HEK293 (cell line): Measurements from ENCODE around the gene FCN3.

ENCODE experiments used
- CTCF ChIA-PET: fragments of 350-600 bp; formaldehyde crosslinking; extraction: SDS; loops from one replicate; lab custom pipeline; 2021; ENCODE audit warnings: antibody characterized with exemption; lab: Yijun Ruan, JAX
- POLR2A ChIA-PET: fragments of 300-600 bp; formaldehyde crosslinking; extraction: SDS; loops from one replicate; lab custom pipeline; 2020; ENCODE audit warnings: antibody characterized with exemption, inconsistent platforms; lab: Yijun Ruan, JAX
- H3K27ac ChIP-seq: fragments of 200-500 bp; sonication (Bioruptor generic); 2 replicates; pipeline ENCODE4 v1.5.1; 2014; ENCODE audit warnings: low read depth, low read length, control low read depth, inconsistent platforms; ENCODE audit errors: extremely low read depth
- H3K36me3 ChIP-seq, 2 experiments: fragments of 200-500 bp in 1 of 2; sonication (Bioruptor generic) in 1 of 2; 1 replicate in 1 of 2; 2 replicates in 1 of 2; pipeline ENCODE4 v1.5.1; 2014 to 2017; ENCODE audit warnings: inconsistent platforms in 2 of 2, low read length in 2 of 2; ENCODE audit not compliant: control insufficient read depth in 2 of 2, insufficient read depth in 1 of 2
- H3K4me1 ChIP-seq: fragments of 200-500 bp; sonication (Bioruptor generic); 2 replicates; pipeline ENCODE4 v1.5.1; 2014; ENCODE audit warnings: mild to moderate bottlenecking, low read length, inconsistent platforms; ENCODE audit not compliant: control insufficient read depth, insufficient read depth
- H3K4me3 ChIP-seq: 2 replicates; pipeline ENCODE4 v1.5.1; 2011; ENCODE audit warnings: low read depth, mild to moderate bottlenecking, control low read depth, low read length, moderate library complexity
- H3K9me3 ChIP-seq: fragments of 200-500 bp; sonication (Bioruptor generic); 2 replicates; pipeline ENCODE4 v1.5.1; 2014; ENCODE audit warnings: low read depth, low read length, inconsistent platforms; ENCODE audit not compliant: control insufficient read depth, insufficient read depth
- ATF2 ChIP-seq: fragments of 450-650 bp; formaldehyde crosslinking; IDR thresholded peaks from 2 replicates; pipeline ENCODE4 v1.5.1; 2016; ENCODE audit warnings: missing biosample characterization, missing genetic modification characterization, low read depth
- CTCF ChIP-seq: fragments of 450-650 bp; formaldehyde crosslinking; IDR thresholded peaks from 2 replicates; pipeline ENCODE4 v1.5.1; 2016; ENCODE audit warnings: missing biosample characterization, missing genetic modification characterization
- KLF1 ChIP-seq: fragments of 450-650 bp; formaldehyde crosslinking; IDR thresholded peaks from 2 replicates; pipeline ENCODE4 v1.5.1; 2016; ENCODE audit warnings: missing biosample characterization, missing genetic modification characterization
- PATZ1 ChIP-seq: fragments of 450-650 bp; formaldehyde crosslinking; IDR thresholded peaks from 2 replicates; pipeline ENCODE4 v1.5.1; 2016; ENCODE audit warnings: missing biosample characterization, missing genetic modification characterization
- SP7 ChIP-seq: fragments of 450-650 bp; formaldehyde crosslinking; IDR thresholded peaks from 2 replicates; pipeline ENCODE4 v1.5.1; 2016; ENCODE audit warnings: missing biosample characterization, missing genetic modification characterization
- ZBTB1 ChIP-seq: fragments of 450-650 bp; formaldehyde crosslinking; IDR thresholded peaks from 2 replicates; pipeline ENCODE4 v1.5.1; 2016; ENCODE audit warnings: missing biosample characterization, missing genetic modification characterization
- ZBTB10 ChIP-seq: fragments of 450-650 bp; formaldehyde crosslinking; IDR thresholded peaks from 2 replicates; pipeline ENCODE4 v1.5.1; 2016; ENCODE audit warnings: missing biosample characterization, missing genetic modification characterization
- ZBTB20 ChIP-seq: fragments of 450-650 bp; formaldehyde crosslinking; IDR thresholded peaks from 2 replicates; pipeline ENCODE4 v1.5.1; 2016; ENCODE audit warnings: missing biosample characterization, missing genetic modification characterization
- ZBTB21 ChIP-seq: fragments of 450-650 bp; formaldehyde crosslinking; IDR thresholded peaks from 2 replicates; pipeline ENCODE4 v1.5.1; 2017; ENCODE audit warnings: missing biosample characterization, missing genetic modification characterization
- ZFP41 ChIP-seq: fragments of 450-650 bp; formaldehyde crosslinking; IDR thresholded peaks from 2 replicates; pipeline ENCODE4 v1.5.1; 2016; ENCODE audit warnings: missing biosample characterization, missing genetic modification characterization, borderline replicate concordance
- ZNF133 ChIP-seq: fragments of 450-650 bp; formaldehyde crosslinking; IDR thresholded peaks from 2 replicates; pipeline ENCODE4 v1.5.1; 2016; ENCODE audit warnings: missing biosample characterization, missing genetic modification characterization
- ZNF140 ChIP-seq: fragments of 450-650 bp; formaldehyde crosslinking; IDR thresholded peaks from 2 replicates; pipeline ENCODE4 v1.5.1; 2016; ENCODE audit warnings: missing biosample characterization, missing genetic modification characterization
- ZNF169 ChIP-seq: fragments of 450-650 bp; formaldehyde crosslinking; IDR thresholded peaks from 2 replicates; pipeline ENCODE4 v1.5.1; 2016; ENCODE audit warnings: missing biosample characterization, missing genetic modification characterization
- ZNF174 ChIP-seq: fragments of 450-650 bp; formaldehyde crosslinking; IDR thresholded peaks from 2 replicates; pipeline ENCODE4 v1.5.0; 2017; ENCODE audit warnings: missing biosample characterization, mild to moderate bottlenecking, missing genetic modification characterization
- ZNF223 ChIP-seq: fragments of 450-650 bp; formaldehyde crosslinking; IDR thresholded peaks from 2 replicates; pipeline ENCODE4 v1.5.1; 2016; ENCODE audit warnings: missing biosample characterization, missing genetic modification characterization
- ZNF248 ChIP-seq: fragments of 450-650 bp; formaldehyde crosslinking; IDR thresholded peaks from 2 replicates; pipeline ENCODE4 v1.5.1; 2017; ENCODE audit warnings: missing biosample characterization, missing genetic modification characterization
- ZNF335 ChIP-seq: fragments of 450-650 bp; formaldehyde crosslinking; conservative IDR thresholded peaks from 2 replicates; pipeline ENCODE4 v1.5.1; 2016; ENCODE audit warnings: missing biosample characterization, missing genetic modification characterization
- ZNF423 ChIP-seq: fragments of 450-650 bp; formaldehyde crosslinking; IDR thresholded peaks from 2 replicates; pipeline ENCODE4 v1.5.1; 2016; ENCODE audit warnings: missing biosample characterization, missing genetic modification characterization
- ZNF555 ChIP-seq: fragments of 450-650 bp; formaldehyde crosslinking; conservative IDR thresholded peaks from 2 replicates; pipeline ENCODE4 v1.5.1; 2017; ENCODE audit warnings: missing biosample characterization, mild to moderate bottlenecking, missing genetic modification characterization, inconsistent platforms
- ZNF561 ChIP-seq: fragments of 450-650 bp; IDR thresholded peaks from 2 replicates; pipeline ENCODE4 v1.5.1; 2018; ENCODE audit warnings: missing biosample characterization, missing genetic modification characterization, borderline replicate concordance
- ZNF777 ChIP-seq: fragments of 450-650 bp; formaldehyde crosslinking; IDR thresholded peaks from 2 replicates; pipeline ENCODE4 v1.5.1; 2017; ENCODE audit warnings: missing biosample characterization, missing genetic modification characterization, borderline replicate concordance
- TF ChIP-seq, protein P1 (sequence below): fragments of 450-650 bp; formaldehyde crosslinking; IDR thresholded peaks from 2 replicates; pipeline ENCODE4 v1.5.1; 2016; ENCODE audit warnings: missing biosample characterization, missing genetic modification characterization

FCN3 gene

GRCh38 chr1:27392096-27392777 lies 17.6 kb upstream of the FCN3 start, which contains the start of gene GPR3 (continued):
- peak; percentile 65; the same call in 1 of the 2 replicates for TF ChIP-seq ZNF561 (tag by site-specific recombination)
- TF ChIP-seq ZNF223 (tag by site-specific recombination): no peak
- TF ChIP-seq PATZ1: peak; percentile 90
- no peak for TF ChIP-seq ZFP41 (tag by site-specific recombination)
- TF ChIP-seq ZNF248: 0 out of 2 replicates have a peak, but pooled peaks have one; percentile 61
- 0 out of 2 replicates have a peak, but pooled peaks have one; percentile 35 for TF ChIP-seq ZBTB10 (tag by site-specific recombination)
- TF ChIP-seq ZNF423 (tag by site-specific recombination): peak; percentile 68; the same call in 1 of the 2 replicates
- TF ChIP-seq ZNF133 (tag by site-specific recombination): no peak
- TF ChIP-seq ZNF174 (tag by site-specific recombination): no peak
- peak; percentile 50; the same call in 1 of the 2 replicates for TF ChIP-seq SP7
- peak; percentile 83 for TF ChIP-seq CTCF
- peak; percentile 34; the same call in 1 of the 2 replicates for TF ChIP-seq KLF1

GRCh38 chr1:27391511-27392095 lies 17.0 kb upstream of the FCN3 start:
- Histone ChIP-seq H3K4me1 (no peaks in the 10 kb centered on the region), H3K36me3 (no peaks in the 10 kb centered on the region), H3K4me3 (no peak overlapping the region), H3K27ac (no peak overlapping the region), H3K9me3 (no peaks in the 10 kb centered on the region)
- TF ChIP-seq ZNF140 (tag by site-specific recombination) (no peak), ZNF555 (tag by site-specific recombination) (no peak), ZNF335 (tag by site-specific recombination) (peak; percentile 67), ZBTB21 (peak; percentile 20; the same call in 1 of the 2 replicates), KLF1 (no peak), ZNF169 (0 out of 2 replicates have a peak, but pooled peaks have one; percentile 57), ZNF777 (tag by site-specific recombination) (no peak), ZBTB1 (no peak), ZBTB20 (tag by site-specific recombination) (peak; percentile 84), ATF2 (tag by site-specific recombination) (peak; percentile 90)
- TF ChIP-seq, protein P1, sequence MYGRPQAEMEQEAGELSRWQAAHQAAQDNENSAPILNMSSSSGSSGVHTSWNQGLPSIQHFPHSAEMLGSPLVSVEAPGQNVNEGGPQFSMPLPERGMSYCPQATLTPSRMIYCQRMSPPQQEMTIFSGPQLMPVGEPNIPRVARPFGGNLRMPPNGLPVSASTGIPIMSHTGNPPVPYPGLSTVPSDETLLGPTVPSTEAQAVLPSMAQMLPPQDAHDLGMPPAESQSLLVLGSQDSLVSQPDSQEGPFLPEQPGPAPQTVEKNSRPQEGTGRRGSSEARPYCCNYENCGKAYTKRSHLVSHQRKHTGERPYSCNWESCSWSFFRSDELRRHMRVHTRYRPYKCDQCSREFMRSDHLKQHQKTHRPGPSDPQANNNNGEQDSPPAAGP: 0 out of 2 replicates have a peak, but pooled peaks have one; percentile 23
- ChIA-PET CTCF (interaction anchor here (0.6 to 3.1 kb wide), 16 partner anchors 8 to 640 kb away, joined by 3 to 23 read pairs (median 4); partner anchors contain the start of gene CD164L2), POLR2A (interaction anchor here (1.3 kb wide), 1 partner anchor 26 kb away, joined by 9 read pairs; the partner anchor contains the start of gene MAP3K6)
